ENCODE data around the gene FAM81A.
"Not testable (repeated sequence)": the region's sequence is repeated elsewhere in the genome, so short reads cannot be mapped to it uniquely, and the experiment has no call there.

FAM81A gene

GRCh38 chr15:59489485-59489884 lies 51.5 kb downstream of the FAM81A start:
- DNase-seq (ENCODE audit: low spot score): not testable (repeated sequence)

DNA sequence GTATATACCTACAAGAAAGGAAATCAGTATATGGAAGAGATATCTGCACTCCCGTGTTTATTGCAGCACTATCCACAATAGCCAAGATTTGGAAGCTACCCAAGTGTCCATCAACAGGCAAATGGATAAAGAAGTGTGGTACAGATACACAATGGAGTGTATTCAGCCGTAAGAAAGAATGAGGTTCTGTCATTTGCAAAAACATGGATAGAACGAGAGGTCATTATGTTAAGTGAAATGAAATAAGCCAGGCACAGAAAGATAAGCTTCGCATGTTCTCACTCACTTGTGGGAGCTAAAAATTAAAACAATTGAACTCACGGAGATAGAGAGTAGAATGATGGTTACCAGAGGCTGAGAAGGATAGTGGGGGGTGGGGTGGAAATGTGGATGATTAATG lies 53.1 kb downstream of the FAM81A start:
- no peak for DNase-seq (ENCODE audit: low spot score)

GRCh38 chr15:59492389-59493377 lies 54.7 kb downstream of the FAM81A start:
- DNase-seq (ENCODE audit: low spot score): peak; percentile 58

DNA sequence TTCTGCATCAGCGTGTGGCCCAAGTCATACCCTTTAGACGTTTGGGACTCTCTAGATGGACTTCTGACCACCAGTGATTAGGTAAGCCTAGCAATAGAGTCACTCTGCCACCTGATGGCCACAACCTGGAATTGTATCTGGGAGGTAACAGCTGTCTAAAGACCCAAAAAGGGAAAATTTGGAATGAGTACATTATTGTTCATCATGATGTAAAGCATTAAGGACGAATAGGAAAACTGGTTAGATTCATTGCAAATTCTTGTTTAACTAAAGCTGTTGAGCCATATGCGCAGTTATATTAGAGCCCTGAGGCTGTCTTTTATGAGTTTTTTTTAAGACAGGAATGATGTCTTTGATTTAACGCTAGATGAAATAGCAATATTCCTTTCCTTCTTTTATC lies 63.6 kb downstream of the FAM81A start:
- no peak for DNase-seq (ENCODE audit: low spot score)

DNA sequence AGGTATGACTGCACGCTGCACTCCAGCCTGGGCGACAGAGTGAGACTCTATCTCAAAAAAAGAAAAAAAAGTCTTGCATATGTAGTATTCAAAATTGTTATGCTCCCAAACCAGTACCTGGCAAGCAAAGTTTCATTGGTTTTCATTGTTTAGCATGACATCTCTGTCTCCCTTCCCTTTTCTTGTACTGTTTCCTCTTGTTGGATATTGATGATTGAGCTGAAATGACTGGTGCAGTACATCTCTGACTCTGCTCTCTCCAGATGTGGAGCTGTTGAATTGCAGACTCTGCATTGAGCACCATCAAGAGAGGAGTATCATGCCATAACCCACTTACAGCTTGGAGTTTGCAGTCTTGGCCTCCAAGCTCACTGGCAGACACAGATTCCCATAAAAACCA lies 77.2 kb downstream of the FAM81A start:
- DNase-seq (ENCODE audit: low spot score): no peak

- DNase-seq (ENCODE audit: low spot score): no peak
These were observed 78.9 kb downstream of the FAM81A start for GRCh38 chr15:59516655-59517461.

- no peak for DNase-seq (ENCODE audit: low spot score)
These were observed 81.3 kb downstream of the FAM81A start for GRCh38 chr15:59519329-59519728.

DNA sequence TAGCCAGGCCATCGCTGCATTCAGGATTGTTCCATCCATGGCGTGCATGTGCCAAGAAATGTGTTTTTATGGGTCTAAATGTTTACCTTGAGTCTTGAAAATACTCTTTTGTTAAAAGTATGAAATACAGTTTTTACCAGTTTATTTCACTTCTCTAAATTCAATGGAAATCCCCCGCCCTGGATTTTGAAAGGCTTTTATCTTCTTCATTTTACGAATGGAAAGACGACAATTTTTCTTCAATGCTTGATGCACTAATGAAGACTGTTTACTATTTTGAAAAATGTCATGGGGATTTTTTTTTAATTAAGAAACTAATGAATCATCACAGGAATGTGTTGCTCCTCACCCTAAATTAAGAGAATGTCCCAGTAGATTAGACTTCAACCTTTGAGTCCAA lies 83.5 kb downstream of the FAM81A start:
- no peak for DNase-seq (ENCODE audit: low spot score)

DNA sequence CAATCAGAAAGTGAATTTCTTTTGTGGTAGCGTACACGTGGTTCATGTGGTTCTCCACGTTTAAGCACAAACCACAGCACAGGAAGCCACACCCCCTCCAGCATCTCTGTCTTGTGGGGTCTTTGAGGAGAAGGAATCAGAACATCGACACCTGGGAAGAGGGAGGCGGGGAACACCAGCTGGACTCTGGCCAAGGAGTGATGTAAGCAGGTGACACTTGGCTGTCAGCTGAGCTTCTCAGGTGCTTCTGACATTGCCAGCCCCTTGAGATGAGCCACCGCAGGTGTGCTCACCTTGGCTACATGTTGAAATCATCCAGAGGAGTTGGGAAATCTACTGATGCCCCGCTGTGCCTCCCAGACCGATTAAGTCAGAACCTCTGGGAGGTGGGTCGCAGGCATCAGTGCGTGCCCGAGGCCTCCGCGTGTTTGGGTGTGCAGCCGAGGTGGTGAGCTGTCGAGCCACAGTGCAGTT lies 85.0 kb downstream of the FAM81A start:
- DNase-seq (ENCODE audit: low spot score): peak; percentile 33

DNA sequence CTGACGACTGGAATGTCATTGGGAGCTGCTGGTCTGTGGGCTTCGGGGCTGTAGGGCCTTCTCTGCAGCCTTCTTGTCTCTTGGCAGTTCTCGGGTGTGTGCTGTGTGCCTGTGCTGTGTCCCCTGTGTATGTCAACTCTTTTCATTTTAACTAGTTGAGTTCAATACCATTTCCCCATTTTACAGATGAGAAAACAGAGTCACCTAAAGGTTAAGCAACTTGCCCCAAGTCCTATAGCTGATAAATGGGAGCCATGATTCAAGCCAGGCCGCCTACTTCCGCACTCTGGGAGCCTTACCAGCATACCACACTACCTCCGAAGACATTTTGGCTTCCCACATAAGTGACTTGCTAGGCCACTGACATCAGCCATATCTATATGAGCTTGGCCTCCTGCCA lies 85.7 kb downstream of the FAM81A start:
- DNase-seq (ENCODE audit: low spot score): no peak

GRCh38 chr15:59524331-59524731 lies 86.3 kb downstream of the FAM81A start:
- DNase-seq (ENCODE audit: low spot score): no peak

GRCh38 chr15:59526466-59526865 lies 88.5 kb downstream of the FAM81A start:
- not testable (repeated sequence) for DNase-seq (ENCODE audit: low spot score)

DNA sequence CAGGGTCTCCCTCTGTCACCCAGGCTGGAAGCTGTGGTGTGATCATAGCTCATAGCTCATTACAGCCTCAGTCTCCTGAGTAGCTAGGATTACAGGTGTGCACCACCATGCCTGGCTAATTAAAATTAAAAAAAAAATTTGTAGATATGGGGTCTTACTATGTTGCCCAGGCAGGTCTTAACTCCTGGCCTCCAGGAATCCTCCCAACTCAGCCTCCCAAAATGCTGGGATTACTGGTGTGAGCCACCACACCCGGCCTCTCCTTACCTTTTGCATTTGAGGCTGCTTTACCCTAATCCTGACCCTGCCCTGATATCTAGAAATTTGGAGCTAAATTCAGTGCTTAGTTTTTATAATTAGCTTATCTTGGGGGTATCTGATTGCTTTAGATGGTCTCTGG lies 90.4 kb downstream of the FAM81A start:
- DNase-seq (ENCODE audit: low spot score): no peak

- DNase-seq (ENCODE audit: low spot score): peak; percentile 72
These were observed 91.0 kb downstream of the FAM81A start for GRCh38 chr15:59528961-59529402.

- no peak for DNase-seq (ENCODE audit: low spot score)
These were observed 93.2 kb downstream of the FAM81A start for GRCh38 chr15:59531066-59531675.

GRCh38 chr15:59532770-59533379 lies 94.9 kb downstream of the FAM81A start:
- DNase-seq (ENCODE audit: low spot score): peak; percentile 12

DNA sequence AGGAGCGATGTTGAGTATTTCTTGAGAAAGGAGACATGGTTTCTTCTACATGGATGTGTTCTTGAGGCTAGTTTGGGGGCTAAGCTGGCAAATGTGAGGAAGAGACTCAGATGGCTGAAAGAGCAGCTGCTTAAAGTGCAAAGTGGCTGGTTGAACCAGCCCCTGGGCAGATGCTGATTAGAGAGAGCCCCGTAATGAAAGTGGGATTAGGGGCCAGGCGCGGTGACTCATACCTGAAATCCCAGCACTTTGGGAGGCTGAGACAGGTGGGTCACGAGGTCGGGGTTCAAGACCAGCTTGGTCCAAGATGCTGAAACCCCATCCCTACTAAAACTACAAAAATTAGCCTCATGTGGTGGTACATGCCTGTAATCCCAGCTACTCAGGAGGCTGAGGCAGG lies 98.6 kb downstream of the FAM81A start:
- no peak for DNase-seq (ENCODE audit: low spot score)

GRCh38 chr15:59537403-59537802 lies 99.4 kb downstream of the FAM81A start:
- no peak for DNase-seq (ENCODE audit: low spot score)

GRCh38 chr15:59538494-59538893 lies 100.5 kb downstream of the FAM81A start:
- no peak for DNase-seq (ENCODE audit: low spot score)

- no peak for DNase-seq (ENCODE audit: low spot score)
These were observed 101.8 kb downstream of the FAM81A start for GRCh38 chr15:59539799-59540198.

DNA sequence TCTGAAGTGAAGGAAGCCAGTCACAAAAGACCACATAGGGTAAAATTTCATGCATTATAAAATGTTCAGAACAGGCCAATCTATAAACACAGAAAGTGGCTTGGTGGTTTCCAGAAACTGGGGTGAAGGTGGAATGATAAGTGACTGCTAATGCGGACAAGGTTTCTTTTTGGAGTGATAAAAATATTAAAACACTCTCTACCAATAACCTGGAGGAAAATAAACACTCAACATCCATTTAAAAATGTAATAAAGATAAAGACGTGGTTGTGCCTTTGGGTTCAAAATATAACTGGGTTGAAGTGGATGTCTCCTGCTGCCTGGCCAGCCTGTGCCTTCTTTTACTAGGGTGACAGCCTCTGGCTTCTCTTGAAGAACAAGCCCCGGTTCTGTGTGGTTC lies 102.7 kb downstream of the FAM81A start:
- no peak for DNase-seq (ENCODE audit: low spot score)

GRCh38 chr15:59541750-59542149 lies 103.8 kb downstream of the FAM81A start:
- no peak for DNase-seq (ENCODE audit: low spot score)

Measured in CD4-positive, alpha-beta T cell treated with Interleukin-15 for 4 hours (primary cell).